GM12865 (cell line): ENCODE measurements around the gene NUFIP2.

Source experiments
- DNase-seq: peaks from one replicate; pipeline ENCODE4 v3.0.0; 2010; ENCODE audit warnings: low read depth
- H3K4me3 ChIP-seq: 2 replicates; pipeline ENCODE4 v1.5.1; 2011; ENCODE audit warnings: mild to moderate bottlenecking, low read depth, low read length, control low read depth
- CTCF ChIP-seq: IDR thresholded peaks from 2 replicates; pipeline ENCODE4 v1.5.1; 2011; ENCODE audit warnings: low read length, control low read depth, low read depth, inconsistent platforms; ENCODE audit not compliant: insufficient read depth; ENCODE audit errors: missing control alignments

Gene NUFIP2

GRCh38 chr17:29219378-29220047 lies 74.4 kb downstream of the NUFIP2 start:
- DNase-seq, result peak; percentile 81
- H3K4me3 ChIP-seq, result no peak overlapping the region
- TF ChIP-seq CTCF, result peak; percentile 82

GRCh38 chr17:29216856-29217255 lies 77.1 kb downstream of the NUFIP2 start:
- no peak for DNase-seq
- no peak for TF ChIP-seq CTCF
- H3K4me3 ChIP-seq, result no peak overlapping the region

- H3K4me3 ChIP-seq, result no peak overlapping the region
- no peak for TF ChIP-seq CTCF
- DNase-seq, result peak; percentile 10
Observed at GRCh38 chr17:29216181-29216580, 77.8 kb downstream of the NUFIP2 start.

- H3K4me3 ChIP-seq, result no peak overlapping the region
- DNase-seq, result peak; percentile 51
Observed at GRCh38 chr17:29215717-29216116, 78.2 kb downstream of the NUFIP2 start.

GRCh38 chr17:29215174-29215573 lies 78.8 kb downstream of the NUFIP2 start:
- TF ChIP-seq CTCF, result no peak
- DNase-seq, result no peak
- no peak overlapping the region for H3K4me3 ChIP-seq

More at GRCh38 chr17:29215717-29216116, 78.2 kb downstream of the NUFIP2 start:
- TF ChIP-seq CTCF, result no peak

- no peak overlapping the region for H3K4me3 ChIP-seq
- no peak for TF ChIP-seq CTCF
- no peak for DNase-seq
Observed at GRCh38 chr17:29214215-29215146, 79.5 kb downstream of the NUFIP2 start.
